Coronary artery (tissue), 2 donors: ENCODE results near the gene CIROP.

Source experiments
- DNase-seq: peaks from one replicate; pipeline ENCODE4 v3.0.0-alpha.2; 2017; ENCODE audit warnings: low spot score
- H3K27ac ChIP-seq, 2 donors: fragments of 200-600 bp; sonication (generic); one replicate each; pipeline ENCODE4 v1.5.1; 2016 to 2019
- H3K4me3 ChIP-seq: fragments of 200-600 bp; sonication (generic); 2 replicates; pipeline ENCODE4 v1.5.1; 2016; ENCODE audit warnings: mild to moderate bottlenecking, moderate library complexity
- TF ChIP-seq, protein P1 (sequence below): fragments of 200-600 bp; sonication (generic); IDR thresholded peaks from one replicate; pipeline ENCODE4 v1.5.1; 2019; ENCODE audit warnings: antibody characterized with exemption

Gene CIROP

GRCh38 chr14:23057757-23058653 is 46.8 kb downstream of the CIROP start:
- TF ChIP-seq, protein P1, sequence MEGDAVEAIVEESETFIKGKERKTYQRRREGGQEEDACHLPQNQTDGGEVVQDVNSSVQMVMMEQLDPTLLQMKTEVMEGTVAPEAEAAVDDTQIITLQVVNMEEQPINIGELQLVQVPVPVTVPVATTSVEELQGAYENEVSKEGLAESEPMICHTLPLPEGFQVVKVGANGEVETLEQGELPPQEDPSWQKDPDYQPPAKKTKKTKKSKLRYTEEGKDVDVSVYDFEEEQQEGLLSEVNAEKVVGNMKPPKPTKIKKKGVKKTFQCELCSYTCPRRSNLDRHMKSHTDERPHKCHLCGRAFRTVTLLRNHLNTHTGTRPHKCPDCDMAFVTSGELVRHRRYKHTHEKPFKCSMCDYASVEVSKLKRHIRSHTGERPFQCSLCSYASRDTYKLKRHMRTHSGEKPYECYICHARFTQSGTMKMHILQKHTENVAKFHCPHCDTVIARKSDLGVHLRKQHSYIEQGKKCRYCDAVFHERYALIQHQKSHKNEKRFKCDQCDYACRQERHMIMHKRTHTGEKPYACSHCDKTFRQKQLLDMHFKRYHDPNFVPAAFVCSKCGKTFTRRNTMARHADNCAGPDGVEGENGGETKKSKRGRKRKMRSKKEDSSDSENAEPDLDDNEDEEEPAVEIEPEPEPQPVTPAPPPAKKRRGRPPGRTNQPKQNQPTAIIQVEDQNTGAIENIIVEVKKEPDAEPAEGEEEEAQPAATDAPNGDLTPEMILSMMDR, result peak; percentile 96
- H3K27ac ChIP-seq, result peak overlapping the region; percentile 33 to 85
- peak overlapping the region; percentile 82 for H3K4me3 ChIP-seq
- peak; percentile 86 for DNase-seq

DNA sequence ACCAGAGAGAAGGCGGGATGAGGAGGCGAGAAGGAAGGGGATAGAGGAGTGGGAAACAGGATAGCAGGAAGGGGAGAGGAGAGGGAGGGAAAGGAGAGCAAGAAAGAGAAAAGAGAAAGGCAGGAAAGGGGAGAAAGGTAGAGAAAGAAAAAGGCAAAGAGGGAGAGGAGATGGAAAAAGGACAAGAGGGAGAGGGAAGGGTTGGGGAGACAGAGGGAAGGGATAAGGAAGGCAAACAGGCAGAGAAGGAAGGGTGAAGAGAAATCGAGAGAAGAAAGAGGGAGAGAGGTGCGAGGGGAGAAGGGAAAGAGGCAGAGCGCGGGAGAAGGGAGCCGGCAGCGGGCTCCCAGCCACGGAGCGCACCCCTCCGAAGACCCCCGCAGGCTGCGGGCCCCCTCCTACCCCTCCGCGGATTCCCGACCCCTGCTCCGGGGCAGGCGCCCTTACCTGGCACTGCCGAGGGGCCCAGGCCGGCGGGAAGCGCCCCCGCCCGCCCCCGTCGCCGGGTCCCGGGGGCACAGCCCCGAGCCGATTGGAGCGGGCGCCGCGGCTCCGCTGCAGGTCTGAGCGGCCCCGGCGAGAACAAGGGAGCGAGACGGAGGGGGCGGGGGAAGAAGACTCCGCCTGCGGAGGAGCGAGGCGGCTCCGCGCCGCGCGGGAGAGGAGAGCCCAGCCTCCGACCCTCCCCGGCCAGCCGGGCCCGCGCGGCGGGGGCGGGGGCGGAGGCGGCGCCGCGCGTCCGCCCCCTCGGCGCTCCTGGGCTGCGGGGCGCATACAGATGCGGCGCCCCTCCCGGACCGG is 47.6 kb downstream of the CIROP start, which contains the start of gene CDH24:
CDH24 (minus strand) TSS at position 565 of the 801 bp plus-strand sequence. CDS start 1,787 bp downstream, outside the sequence.
- peak within 1 kb of the TSS; percentile 33 to 85 for H3K27ac ChIP-seq
- no peak for DNase-seq

DNA sequence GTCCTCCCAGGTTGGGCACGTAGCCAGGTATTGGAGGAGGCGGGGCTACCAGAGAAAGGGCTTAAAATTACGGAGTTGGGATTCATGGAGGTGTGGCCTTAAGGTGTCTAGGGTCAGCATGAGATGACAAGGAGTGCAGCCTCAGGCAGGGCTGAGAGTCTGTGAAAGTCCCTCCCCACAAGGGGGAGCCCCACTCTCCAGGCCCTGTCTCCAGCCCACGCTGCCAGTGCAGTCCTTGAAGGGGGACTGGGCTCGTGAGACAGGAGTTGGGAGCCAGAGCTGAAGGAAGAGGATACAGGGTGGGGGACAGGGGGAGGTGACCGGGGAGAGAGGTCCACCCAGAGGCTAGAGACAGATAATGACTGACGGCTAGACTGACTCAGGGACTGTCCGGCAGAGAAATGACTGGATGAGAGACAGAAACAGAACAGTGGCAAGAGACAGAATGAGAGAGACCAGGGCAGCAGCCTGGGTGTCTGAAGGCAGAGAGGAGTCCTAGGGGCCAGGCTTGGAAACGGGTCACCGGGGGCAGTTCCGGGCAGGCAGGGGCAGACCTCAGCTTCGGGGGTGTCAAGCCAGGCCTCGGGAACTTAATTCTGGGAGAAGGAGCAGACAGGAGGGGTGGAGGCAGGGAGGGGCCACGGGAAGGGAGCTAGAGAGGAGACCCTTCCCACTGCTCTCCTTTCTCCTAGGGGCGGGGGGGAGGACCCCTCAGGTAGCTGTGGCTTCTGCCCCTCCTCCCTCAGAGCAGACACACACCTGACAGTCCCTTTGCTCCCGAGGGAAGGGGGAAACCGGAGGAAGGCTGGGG is 48.4 kb downstream of the CIROP start:
- TF ChIP-seq, protein P1, result peak; percentile 25
- DNase-seq, result no peak
- peak overlapping the region; percentile 82 for H3K4me3 ChIP-seq
- H3K27ac ChIP-seq, result no peak overlapping the region

More for the DNA sequence above, 47.6 kb downstream of the CIROP start, which contains the start of gene CDH24:
- TF ChIP-seq, protein P1, result no peak
- peak within 1 kb of the TSS; percentile 82 for H3K4me3 ChIP-seq

DNA sequence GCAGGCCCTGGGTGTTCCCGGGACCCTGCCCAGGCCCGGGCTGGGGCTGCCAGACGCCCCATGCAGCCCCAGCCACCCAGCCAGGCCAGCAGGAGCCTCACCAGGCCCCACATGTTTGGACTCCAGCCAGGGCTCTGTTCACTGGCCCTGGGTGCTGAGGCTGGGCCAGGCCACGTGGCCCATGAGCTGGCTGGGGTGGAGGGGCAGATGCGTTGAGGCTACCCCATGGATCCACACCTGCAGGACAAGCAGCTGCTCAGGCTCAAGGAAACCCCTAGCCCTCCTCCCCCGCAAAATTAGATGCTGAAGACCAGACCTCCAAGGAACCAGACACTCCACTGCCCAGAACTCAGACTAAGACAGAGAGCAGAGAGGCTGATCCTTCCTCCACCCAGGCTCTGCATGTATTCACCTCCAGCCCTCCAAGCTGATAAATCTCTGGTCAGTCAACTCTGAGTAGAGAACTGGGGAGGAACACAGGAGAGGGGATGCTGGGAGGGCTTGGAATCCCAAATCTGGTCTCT is 49.1 kb downstream of the CIROP start:
- DNase-seq, result no peak
- Histone ChIP-seq H3K4me3 (no peak overlapping the region), H3K27ac (no peak overlapping the region)
- TF ChIP-seq, protein P1, result no peak

DNA sequence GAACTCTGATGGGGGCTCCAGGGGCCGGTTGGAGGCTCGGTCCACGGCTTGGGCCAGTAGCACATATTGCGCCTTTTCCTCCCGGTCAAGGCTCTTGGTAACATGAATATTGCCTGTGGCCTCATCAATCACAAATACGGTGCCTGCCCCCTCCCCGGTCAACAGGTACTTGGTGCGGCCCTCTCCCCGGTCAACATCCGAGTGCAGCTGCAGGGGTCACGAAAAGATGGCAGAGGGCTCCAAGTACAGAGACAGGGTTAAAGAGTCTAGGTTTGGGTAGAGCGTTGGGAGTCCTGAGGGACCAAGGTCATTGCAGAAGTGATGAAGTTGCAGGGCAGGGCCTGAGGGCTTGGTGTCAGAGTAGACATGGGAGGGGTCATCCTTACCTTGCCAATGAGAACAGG is 49.6 kb downstream of the CIROP start:
- DNase-seq, result no peak
- TF ChIP-seq, protein P1, result no peak
- H3K27ac ChIP-seq, result no peak overlapping the region
- no peak overlapping the region for H3K4me3 ChIP-seq

- Histone ChIP-seq H3K27ac (no peak overlapping the region), H3K4me3 (no peak overlapping the region)
- TF ChIP-seq, protein P1, result no peak
- DNase-seq, result no peak
Measured at GRCh38 chr14:23054000-23054811, 50.6 kb downstream of the CIROP start.
